ENCODE data around the gene CBR1.
"Not testable (repeated sequence)": the region's sequence is repeated elsewhere in the genome, so short reads cannot be mapped to it uniquely, and the experiment has no call there.

CBR1 gene

DNA sequence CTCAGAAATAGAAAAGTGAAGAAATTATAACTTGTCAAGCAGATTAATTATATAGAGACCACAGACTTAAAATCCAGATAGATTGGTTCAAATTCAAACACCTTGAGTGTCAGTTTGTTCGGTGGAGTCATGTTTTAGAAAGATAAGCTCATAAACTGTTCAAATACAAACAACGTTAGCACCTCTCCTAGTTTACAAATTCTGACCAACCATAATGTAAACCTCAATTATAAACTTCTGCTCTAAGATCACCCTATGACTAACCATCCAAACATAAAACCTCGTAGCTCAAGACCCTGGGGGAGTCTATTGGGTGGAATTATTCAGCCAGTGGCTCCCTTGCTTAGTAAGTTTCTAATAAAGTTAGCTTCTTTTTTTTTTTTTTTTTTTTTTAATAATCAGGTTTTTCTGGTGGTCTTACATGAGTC lies 12.4 kb downstream of the CBR1 start:
- no peak for DNase-seq

- DNase-seq: no peak
Observed at GRCh38 chr21:36087362-36088138, 17.7 kb downstream of the CBR1 start.

DNA sequence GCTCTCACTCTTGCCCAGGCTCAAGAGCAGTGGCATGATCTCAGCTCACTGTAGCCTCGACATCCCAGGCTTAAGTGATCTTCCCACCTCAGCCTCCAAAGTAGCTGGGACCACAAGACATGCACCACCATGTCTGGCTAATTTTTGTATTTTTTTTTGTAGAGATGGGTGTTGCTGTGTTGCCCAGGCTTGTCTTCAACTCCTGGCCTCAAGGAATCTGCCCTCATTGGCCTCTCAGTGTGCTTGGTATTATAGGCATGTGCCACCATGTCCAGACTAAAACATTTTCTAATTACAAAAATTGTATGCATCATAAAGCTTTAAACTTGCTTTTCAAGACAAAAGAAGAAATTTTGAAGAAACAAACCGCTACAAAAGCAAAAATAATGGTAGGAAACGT lies 20.1 kb downstream of the CBR1 start:
- no peak for DNase-seq

GRCh38 chr21:36092681-36093080 lies 22.9 kb downstream of the CBR1 start:
- no peak for DNase-seq

- DNase-seq: no peak
Observed at GRCh38 chr21:36093512-36093911, 23.7 kb downstream of the CBR1 start.

- DNase-seq: no peak
Observed at GRCh38 chr21:36096398-36097290, 26.8 kb downstream of the CBR1 start.

DNA sequence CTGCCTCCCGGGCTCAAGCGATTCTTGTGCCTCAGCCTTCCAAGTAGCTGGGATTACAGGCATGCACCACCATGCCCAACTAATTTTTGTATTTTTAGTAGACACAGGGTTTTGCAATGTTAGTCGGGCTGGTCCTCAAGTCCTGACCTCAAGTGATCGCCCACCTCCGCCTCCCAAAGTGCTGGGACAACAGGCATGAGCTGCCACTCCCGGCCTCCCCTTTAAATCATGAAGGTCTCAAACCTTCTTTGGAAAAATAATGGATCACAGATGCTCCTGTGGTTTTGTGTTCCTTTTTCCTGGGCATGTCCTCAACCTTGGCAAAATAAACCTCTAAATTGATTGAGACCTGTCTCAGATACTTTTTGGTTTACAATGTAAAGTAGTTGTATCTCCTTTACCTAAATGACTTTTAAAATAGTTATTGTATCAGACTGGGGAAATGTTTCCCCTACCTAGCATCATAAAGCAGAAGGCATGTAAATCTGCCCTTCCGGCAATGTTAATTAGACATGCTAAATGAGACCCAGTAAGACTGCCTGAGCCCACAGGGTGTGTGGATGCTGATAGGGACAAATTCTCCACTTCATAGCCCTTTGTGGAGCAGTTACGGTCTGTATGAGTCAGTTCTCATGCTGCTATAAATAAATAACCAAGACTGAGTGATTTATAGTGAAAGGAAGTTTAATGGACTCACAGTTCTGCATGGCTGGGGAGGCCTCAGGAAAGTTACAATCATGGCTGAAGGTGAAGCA lies 27.8 kb downstream of the CBR1 start:
- DNase-seq: no peak

GRCh38 chr21:36098182-36098532 lies 28.3 kb downstream of the CBR1 start:
- no peak for DNase-seq

GRCh38 chr21:36099000-36099399 lies 29.2 kb downstream of the CBR1 start:
- no peak for DNase-seq

- not testable (repeated sequence) for DNase-seq
Observed at GRCh38 chr21:36099695-36100211, 29.9 kb downstream of the CBR1 start.

DNA sequence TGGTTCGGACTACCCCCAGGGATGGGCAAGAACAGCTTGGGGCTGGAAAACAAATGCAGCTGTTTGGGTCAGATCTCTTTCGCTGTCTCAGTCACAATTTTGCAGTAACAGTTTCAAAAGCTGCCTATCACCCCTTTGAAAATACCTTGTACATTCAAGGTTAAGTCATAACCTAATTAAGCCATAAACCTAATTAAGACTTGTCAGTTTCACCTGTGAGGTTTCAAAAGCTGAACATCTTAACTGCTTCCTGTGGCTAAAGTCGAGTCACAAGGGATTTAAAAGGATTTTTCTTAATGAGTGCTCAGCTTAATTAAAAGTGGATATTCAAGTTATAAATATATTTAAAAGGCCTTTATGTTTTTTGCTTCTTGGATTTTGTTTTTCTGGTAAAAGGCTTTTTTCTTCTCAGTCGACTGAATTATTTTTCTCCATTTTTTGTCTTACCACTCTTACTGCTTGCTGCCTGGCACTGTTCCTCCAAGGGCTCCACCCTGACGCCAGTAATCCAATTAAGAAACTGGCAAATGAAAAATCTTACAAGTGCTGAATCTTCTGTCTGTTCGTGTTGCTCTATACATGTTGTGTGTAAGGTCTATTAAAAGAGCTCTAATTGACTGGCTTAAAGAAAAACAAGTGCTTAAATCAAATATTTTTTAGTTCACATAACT lies 31.3 kb downstream of the CBR1 start:
- DNase-seq: no peak

DNA sequence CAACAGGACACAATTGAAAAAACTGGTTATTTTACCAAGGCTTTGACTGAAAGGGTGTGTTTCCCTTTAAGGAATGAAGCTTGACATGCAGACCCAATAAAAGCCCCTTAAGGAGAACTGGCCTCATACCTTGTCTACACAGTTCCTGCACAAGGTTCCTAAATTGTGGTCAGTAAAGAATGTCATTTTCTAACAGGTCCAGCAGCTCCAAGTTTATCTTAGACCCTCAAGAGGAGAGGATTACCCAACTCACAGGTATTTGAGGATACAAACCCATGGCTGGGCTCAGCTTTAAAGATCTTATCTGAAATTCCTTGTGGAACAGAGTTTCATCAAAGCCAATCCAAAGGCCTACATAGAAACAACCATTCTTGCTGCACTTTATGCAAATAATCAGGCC lies 33.6 kb downstream of the CBR1 start:
- no peak for DNase-seq

- peak; percentile 59 to 68 for DNase-seq
Observed at GRCh38 chr21:36104317-36105300, 34.8 kb downstream of the CBR1 start.

DNA sequence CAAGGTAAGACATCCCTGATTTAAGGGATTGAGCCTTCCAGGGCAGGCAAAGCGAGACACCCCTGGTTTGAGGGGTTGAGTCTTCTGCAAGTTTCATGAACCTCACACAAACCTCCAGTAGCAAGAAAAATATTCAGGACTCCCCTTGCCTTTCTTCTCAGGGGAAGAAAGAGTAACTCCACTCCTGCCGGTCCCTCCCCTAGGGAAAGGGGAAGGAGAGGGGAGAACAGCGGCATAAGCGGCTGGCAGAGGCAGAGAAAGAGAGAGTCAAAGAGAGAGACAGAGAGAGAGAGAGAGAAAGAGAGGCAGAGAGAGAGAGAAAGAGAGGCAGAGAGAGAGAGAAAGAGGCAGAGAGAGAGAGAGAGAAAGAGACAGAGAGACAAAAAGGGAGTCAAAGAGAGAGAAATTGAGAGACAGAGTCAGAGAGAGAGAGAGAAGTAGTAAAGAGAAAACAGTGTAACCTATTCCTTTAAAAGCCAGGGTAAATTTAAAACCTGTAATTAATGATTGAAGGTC lies 35.6 kb downstream of the CBR1 start:
- no peak for DNase-seq

- DNase-seq: no peak
Observed at GRCh38 chr21:36109868-36110267, 40.0 kb downstream of the CBR1 start.

DNA sequence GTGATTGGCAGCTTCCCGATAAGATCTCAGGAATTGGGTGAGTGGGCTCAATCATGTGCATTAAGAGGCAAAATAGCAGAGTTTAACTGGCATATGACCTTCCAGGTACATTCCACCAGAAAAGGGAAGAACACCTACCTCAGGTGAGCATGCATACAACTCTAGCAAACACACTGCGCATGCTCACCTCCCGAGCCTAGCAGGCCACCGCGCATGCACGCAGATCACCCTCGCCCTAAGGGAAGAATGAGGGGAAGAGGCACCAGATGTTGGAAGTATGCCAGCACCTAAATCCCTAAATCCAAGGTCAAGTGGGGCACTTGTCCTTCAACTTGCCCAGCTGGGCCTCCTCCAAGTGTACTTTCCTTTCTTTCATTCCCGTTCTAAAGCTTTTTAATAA lies 41.4 kb downstream of the CBR1 start:
- DNase-seq: no peak

- peak; percentile 60 to 64 for DNase-seq
Observed at GRCh38 chr21:36113647-36114428, 44.0 kb downstream of the CBR1 start.

GRCh38 chr21:36115138-36115730 lies 45.4 kb downstream of the CBR1 start:
- no peak for DNase-seq

DNA sequence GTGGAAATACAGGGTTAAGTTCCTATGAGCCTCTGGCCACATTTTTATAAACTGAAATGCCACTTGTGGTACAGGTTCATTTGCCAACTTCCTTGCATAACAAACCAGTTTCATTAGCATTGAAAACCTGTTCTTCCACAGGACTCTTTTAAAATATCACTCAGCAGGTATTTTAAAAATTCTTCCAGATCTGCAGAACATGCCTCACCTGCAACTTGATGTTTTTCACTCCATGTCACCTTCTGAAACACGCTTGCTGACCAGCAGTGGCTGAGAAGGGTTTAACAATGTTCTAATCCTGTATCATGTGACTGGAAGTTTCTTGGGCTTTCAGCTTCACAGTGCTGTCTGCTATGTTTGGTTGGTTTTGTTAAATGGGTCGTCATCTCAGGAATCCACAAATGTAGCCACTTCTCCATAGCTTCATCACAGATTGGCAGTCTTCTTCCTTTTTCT lies 47.5 kb downstream of the CBR1 start:
- no peak for DNase-seq

Data from stimulated activated CD4-positive, alpha-beta T cell treated with anti-CD3 and anti-CD28 coated beads, Interleukin-2, amount 100 ng/mL, for 24 hours (primary cell).